Pons (tissue), 1 donor: ENCODE data around the gene SHLD2.
"Not testable (repeated sequence)": the region's sequence is repeated elsewhere in the genome, so short reads cannot be mapped to it uniquely, and the experiment has no call there.

Experiments
- DNase-seq: peaks from one replicate; pipeline ENCODE4 v3.0.0-alpha.2; 2016; ENCODE audit warnings: low spot score

SHLD2 gene

GRCh38 chr10:87213150-87213765, 118.3 kb downstream of the SHLD2 start:
- DNase-seq = not testable (repeated sequence)

- DNase-seq = not testable (repeated sequence)
Observed at GRCh38 chr10:87213806-87214205, 118.8 kb downstream of the SHLD2 start.

DNA sequence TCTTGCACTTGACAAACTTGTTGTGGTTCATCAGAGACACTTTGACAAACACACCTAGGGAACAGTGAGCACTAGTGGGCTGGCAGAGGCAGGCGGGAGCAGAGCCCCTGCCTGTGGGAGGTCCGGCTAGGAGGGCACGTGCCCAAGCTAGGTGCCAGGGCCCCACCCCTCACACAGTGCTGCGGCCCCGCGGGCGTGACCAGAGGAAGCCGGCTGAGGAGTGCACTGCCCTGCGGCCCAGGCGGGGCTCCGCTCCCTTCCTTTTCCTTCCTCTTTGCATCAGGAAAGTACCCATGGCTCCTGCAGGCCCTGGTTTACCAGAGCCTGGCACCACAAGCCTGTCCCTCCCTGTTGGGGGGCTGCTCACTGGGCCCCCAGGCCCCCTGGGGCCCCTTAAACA, 121.1 kb downstream of the SHLD2 start:
- not testable (repeated sequence) for DNase-seq

DNA sequence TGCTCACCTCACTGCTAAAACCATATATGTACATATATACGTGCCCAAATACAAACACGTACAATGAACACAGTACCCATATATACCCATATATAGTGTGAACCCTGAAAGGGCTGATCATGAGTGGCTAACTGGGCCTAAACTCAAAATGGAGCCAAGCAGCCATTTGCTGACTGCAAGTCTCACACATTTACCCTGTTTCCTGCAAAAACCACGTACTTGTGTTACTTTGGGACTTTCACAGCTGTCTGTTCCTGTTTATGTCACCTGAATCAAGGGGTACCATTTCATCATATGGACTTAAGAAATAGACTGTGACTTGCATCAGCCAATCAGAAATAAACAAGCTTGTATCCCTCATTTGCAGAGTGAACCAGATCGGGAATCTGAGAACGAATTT, 124.4 kb downstream of the SHLD2 start:
- not testable (repeated sequence) for DNase-seq

GRCh38 chr10:87222789-87223188, 127.8 kb downstream of the SHLD2 start:
- not testable (repeated sequence) for DNase-seq

- DNase-seq = not testable (repeated sequence)
Observed at GRCh38 chr10:87225148-87225547, 130.1 kb downstream of the SHLD2 start, which contains the start of gene NUTM2A. Gene NUTM2A, plus strand, starts transcription at chr10:87225448. Its CDS starts 383 bp downstream, at chr10:87225831.

DNA sequence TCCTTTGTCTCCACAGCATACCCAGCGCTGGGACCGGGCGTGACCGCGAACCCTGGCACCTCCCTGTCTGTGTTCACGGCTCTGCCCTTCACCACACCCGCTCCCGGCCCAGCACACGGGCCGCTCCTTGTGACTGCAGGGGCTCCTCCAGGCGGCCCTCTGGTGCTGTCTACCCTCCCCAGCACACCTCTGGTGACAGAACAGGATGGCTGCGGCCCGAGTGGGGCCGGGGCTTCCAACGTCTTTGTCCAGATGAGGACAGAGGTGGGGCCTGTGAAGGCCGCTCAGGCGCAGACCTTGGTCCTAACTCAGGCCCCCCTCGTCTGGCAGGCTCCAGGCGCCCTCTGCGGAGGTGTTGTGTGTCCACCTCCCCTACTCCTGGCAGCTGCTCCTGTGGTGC, 133.2 kb downstream of the SHLD2 start:
- DNase-seq = not testable (repeated sequence)

DNA sequence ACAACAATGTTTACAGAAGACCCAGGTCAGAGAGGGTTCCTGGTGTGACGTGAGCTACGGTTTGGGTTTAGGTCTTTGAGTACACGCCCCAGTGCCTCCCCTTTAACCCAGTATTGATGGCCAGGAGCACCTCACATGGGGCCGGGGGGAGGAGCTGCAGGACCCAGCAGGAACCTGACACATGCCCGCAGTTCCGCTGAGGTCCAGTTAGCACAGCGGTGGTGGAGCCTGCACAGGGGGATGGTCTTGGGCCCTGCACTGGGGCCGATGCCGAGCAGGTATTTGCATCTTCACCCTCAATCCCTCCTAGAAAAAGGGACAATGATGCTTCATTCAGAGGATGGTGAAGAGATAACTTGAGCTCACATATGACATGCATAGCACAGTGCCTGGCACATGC, 134.2 kb downstream of the SHLD2 start:
- DNase-seq = not testable (repeated sequence)

DNA sequence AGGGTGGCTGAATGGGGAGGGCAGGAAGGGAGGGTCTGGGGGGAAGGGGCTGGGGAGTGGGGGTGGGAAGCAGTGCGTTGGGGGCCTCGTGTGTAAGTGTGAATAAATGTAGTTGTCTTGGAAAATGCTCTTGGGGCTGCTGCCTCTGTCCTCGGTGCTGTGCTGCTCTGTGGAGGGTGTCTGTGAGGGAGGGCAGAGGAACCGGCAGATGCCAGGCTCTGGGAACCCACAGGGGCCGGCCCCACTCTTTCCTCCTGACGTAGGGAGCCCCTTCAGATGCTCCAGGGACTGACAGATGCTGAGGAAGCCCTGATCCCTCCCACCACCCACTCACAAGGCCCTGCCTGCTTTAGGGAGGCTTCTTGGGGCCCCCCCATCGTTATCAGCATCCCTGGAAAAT, 139.8 kb downstream of the SHLD2 start:
- DNase-seq = not testable (repeated sequence)

- not testable (repeated sequence) for DNase-seq
Observed at GRCh38 chr10:87237244-87237643, 142.2 kb downstream of the SHLD2 start.

- not testable (repeated sequence) for DNase-seq
Observed at GRCh38 chr10:87239346-87239808, 144.4 kb downstream of the SHLD2 start.
